HL-60/S4 treated with retinoic acid at 250 ng/mL for 4 days and 3 days (cell line): ENCODE data around the gene GTF2A2.
"Not testable (repeated sequence)": the region's sequence is repeated elsewhere in the genome, so short reads cannot be mapped to it uniquely, and the experiment has no call there.

Experiments
- in situ Hi-C: fragments of 300-500 bp; cut with MboI; formaldehyde crosslinking; loops from 2 replicates; pipeline ENCODE4 v1.7.0; 2022; ENCODE audit warnings: low sequenced_read_pairs

Gene GTF2A2

GRCh38 chr15:59676565-59676964, 19.2 kb upstream of the GTF2A2 start:
- in situ Hi-C loops: no loop called here

GRCh38 chr15:59674361-59674877, 17.1 kb upstream of the GTF2A2 start:
- in situ Hi-C loops: no loop called here

- in situ Hi-C loops: no loop called here
Observed at GRCh38 chr15:59668556-59668955, 11.2 kb upstream of the GTF2A2 start.

- in situ Hi-C loops: no loop called here
Observed at GRCh38 chr15:59662260-59662659, 4.9 kb upstream of the GTF2A2 start.

GRCh38 chr15:59659366-59659765, 2.1 kb upstream of the GTF2A2 start:
- in situ Hi-C loops: no loop called here

GRCh38 chr15:59657635-59658125, 365 bp upstream of the GTF2A2 start:
- in situ Hi-C loops: no loop called here

GRCh38 chr15:59654046-59654445, 3.3 kb downstream of the GTF2A2 start:
- in situ Hi-C loops: no loop called here

GRCh38 chr15:59649603-59650002, 7.7 kb downstream of the GTF2A2 start:
- in situ Hi-C loops: no loop called here

- in situ Hi-C loops: no loop called here
Observed at GRCh38 chr15:59647085-59647484, 10.2 kb downstream of the GTF2A2 start.

- in situ Hi-C loops: no loop called here
Observed at GRCh38 chr15:59646277-59646676, 11.0 kb downstream of the GTF2A2 start.

- in situ Hi-C loops: not testable (repeated sequence)
Observed at GRCh38 chr15:59645812-59646211, 11.5 kb downstream of the GTF2A2 start.

GRCh38 chr15:59644756-59645155, 12.6 kb downstream of the GTF2A2 start:
- in situ Hi-C loops: no loop called here

- in situ Hi-C loops: no loop called here
Observed at GRCh38 chr15:59642351-59642750, 15.0 kb downstream of the GTF2A2 start.

GRCh38 chr15:59637507-59637906, 19.8 kb downstream of the GTF2A2 start:
- in situ Hi-C loops: not testable (repeated sequence)

GRCh38 chr15:59636184-59636583, 21.1 kb downstream of the GTF2A2 start:
- in situ Hi-C loops: no loop called here

- in situ Hi-C loops: no loop called here
Observed at GRCh38 chr15:59632714-59633113, 24.6 kb downstream of the GTF2A2 start.

GRCh38 chr15:59622289-59622688, 35.0 kb downstream of the GTF2A2 start:
- in situ Hi-C loops: loop anchor here (10.0 kb wide), 1 partner anchor 57 kb away; no protein-coding TSS in a partner anchor

GRCh38 chr15:59618406-59618805, 38.9 kb downstream of the GTF2A2 start:
- in situ Hi-C loops: no loop called here

GRCh38 chr15:59616379-59616778, 40.9 kb downstream of the GTF2A2 start:
- in situ Hi-C loops: no loop called here

GRCh38 chr15:59615661-59616060, 41.7 kb downstream of the GTF2A2 start:
- in situ Hi-C loops: no loop called here

GRCh38 chr15:59614153-59614552, 43.2 kb downstream of the GTF2A2 start:
- in situ Hi-C loops: no loop called here

GRCh38 chr15:59611276-59612260, 45.7 kb downstream of the GTF2A2 start, which contains the start of gene GCNT3:
GCNT3 (plus strand) TSS chr15:59611783; CDS start chr15:59618239, 6,456 bp downstream.
- in situ Hi-C loops: no loop called here
